HG02798 (cell line): ENCODE results near the gene IGFALS.

ENCODE experiments used
- ATAC-seq: cut with Tn5 transposase; IDR thresholded peaks from one replicate; pipeline ENCODE4 v1.9.1; 2021; ENCODE audit warnings: mild to moderate bottlenecking; ENCODE audit not compliant: unreplicated experiment, poor library complexity

The IGFALS gene

GRCh38 chr16:1791256-1791942 is 2.1 kb downstream of the IGFALS start:
- no peak for ATAC-seq

GRCh38 chr16:1790611-1791255 is 2.8 kb downstream of the IGFALS start:
- no peak for ATAC-seq

- no peak for ATAC-seq
Observed at GRCh38 chr16:1790261-1790610, 3.3 kb downstream of the IGFALS start.

- no peak for ATAC-seq
Observed at GRCh38 chr16:1789643-1790045, 3.9 kb downstream of the IGFALS start.

GRCh38 chr16:1788708-1789100 is 4.8 kb downstream of the IGFALS start:
- ATAC-seq, result no peak

DNA sequence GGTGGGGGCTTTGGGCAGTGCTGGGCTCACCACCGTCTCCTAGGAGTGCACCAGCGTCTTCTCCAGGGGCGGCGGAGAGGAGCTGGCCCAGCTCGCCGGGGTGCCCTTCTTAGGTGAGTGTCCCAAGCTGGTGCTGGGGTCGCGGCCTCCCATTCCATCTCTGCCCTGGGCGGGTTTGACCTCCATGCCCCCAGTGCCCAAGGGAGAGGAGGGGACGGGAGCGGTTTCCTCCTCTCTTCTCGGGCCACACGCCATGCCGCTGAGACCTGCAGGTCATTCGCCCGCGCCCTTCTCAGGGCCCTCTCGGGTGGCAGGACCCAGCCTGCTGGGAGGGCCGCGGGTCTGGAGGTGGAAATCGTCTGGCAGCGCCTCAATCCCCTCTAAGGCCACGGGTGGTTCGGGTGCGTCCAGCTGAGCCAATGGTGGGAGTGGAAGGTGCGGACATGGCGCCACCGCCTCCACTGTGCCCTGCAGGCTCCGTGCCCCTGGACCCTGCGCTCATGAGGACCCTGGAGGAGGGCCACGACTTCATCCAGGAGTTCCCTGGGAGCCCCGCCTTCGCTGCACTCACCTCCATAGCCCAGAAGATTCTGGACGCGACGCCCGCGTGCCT is 5.3 kb downstream of the IGFALS start:
- ATAC-seq, result no peak

- ATAC-seq, result no peak
Observed at GRCh38 chr16:1787322-1788094, 6.0 kb downstream of the IGFALS start.

- no peak for ATAC-seq
Observed at GRCh38 chr16:1787056-1787321, 6.5 kb downstream of the IGFALS start.

DNA sequence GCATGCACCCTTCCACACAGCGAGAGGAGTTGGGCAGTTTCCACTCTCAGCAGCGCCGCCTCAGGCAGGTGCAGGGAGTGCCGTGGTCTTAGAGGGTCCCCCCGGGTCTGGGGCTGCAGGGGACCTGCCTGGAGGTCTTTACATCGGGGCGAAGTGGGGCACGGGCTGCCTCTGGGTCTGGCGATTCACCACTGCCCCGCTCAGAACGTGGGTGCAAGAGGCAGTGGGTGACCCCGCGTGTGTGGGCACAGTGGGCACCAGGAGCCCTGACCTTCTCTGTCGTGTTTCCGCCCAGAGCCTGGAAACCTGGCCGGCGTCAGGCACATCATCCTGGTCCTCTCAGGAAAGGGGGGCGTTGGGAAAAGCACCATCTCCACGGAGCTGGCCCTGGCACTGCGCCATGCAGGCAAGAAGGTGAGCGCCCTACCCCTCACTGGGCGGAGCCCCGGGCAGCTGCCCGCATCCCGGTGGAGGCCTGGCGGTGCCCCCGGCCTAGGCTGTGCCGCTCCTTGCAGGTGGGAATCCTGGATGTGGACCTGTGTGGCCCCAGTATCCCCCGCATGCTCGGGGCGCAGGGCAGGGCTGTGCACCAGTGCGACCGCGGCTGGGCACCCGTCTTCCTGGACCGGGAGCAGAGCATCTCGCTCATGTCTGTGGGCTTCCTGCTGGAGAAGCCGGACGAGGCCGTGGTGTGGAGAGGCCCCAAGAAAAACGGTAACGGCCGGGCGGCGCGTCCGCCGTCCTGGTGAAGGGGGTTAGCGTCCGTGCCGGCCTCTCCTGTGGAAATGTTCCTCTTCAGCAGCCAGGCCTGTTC is 7.1 kb downstream of the IGFALS start:
- ATAC-seq, result no peak

- ATAC-seq, result no peak
Observed at GRCh38 chr16:1785846-1786170, 7.7 kb downstream of the IGFALS start.

- no peak for ATAC-seq
Observed at GRCh38 chr16:1784977-1785845, 8.3 kb downstream of the IGFALS start.

DNA sequence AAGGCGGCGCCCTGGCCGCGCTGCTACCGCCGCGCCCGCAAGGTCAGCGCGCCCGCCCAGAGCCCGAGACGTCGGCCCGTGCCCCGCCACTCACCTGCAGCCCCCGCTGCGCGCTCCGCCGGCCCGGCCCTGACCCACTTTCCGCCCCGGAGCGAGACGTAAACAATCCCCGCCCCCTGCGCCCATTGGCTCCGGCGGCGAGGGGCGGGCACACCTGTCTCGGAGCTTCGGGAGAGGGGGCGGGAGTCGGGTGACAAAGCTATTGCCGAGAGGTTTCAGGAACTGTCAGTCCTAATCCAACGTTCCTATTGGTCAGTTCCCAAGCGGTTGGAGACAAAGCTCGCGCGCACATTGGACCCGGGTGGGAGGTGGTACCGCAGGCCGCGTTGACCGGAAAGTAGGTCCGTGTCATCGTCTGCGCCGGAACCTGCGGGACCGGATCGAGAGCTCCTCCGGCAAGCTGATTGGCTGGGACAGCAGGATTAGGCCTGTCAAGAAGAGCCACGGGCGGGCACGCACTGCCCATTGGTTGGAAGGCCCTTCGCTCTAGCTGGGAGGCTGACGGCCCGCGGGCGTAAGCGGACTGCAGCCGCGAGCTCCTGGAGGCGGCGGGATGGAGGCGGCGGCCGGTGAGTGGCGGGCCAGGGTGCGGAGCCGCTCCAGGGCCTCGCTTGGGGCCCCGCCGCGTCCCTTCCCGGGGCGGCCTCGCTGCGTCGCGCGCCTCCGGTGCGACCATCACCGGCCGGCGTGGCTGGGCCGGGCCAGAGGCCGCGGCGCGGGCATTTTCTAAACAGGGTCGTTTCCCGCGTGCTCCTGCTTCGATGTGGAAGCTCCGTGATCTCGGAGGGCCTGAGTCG is 10.9 kb downstream of the IGFALS start, which contains the start of the genes NUBP2 and SPSB3:
NUBP2 (plus strand) TSS at position 553 of the 857 bp plus-strand sequence; CDS start at position 614, 61 bp downstream.
SPSB3 (minus strand) TSS at position 164 of the 857 bp plus-strand sequence. CDS start 1,088 bp downstream, outside the sequence.
- ATAC-seq, result peak; percentile 88

DNA sequence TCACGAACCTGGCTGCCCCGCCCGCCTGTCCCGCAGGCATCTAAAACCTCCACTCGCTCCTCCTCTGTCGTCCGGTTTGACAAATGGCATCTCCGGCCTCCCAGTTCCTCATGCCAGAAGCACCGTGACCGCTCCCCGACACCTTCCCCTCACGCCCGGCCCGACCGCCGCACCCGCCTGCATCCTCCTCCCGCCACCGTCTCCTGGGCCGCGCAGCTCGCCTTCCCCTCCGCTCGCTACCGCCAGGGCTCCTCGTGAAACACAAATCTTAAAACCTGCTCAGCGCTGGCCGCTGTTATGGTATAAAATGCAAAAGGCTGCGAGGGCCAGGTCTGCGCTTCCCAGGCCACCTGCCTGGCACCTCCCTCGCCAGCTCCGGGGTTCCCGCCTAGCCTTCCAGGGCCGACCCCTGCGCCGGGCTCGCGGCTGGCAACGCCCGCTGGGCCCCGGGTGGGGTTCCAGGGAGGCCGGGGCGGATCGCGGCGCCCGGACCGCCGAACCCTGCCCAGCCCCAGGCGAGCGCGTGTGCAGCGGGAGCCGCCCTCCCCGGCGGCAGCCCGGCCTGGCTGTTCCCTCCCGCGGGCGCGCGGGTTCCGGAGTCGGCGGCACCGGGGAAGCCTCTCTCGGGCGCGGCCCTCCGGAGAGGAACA is 11.6 kb downstream of the IGFALS start:
- peak; percentile 1 for ATAC-seq

- ATAC-seq, result no peak
Observed at GRCh38 chr16:1781254-1781653, 12.3 kb downstream of the IGFALS start.

GRCh38 chr16:1780677-1781072 is 12.8 kb downstream of the IGFALS start:
- ATAC-seq, result no peak

DNA sequence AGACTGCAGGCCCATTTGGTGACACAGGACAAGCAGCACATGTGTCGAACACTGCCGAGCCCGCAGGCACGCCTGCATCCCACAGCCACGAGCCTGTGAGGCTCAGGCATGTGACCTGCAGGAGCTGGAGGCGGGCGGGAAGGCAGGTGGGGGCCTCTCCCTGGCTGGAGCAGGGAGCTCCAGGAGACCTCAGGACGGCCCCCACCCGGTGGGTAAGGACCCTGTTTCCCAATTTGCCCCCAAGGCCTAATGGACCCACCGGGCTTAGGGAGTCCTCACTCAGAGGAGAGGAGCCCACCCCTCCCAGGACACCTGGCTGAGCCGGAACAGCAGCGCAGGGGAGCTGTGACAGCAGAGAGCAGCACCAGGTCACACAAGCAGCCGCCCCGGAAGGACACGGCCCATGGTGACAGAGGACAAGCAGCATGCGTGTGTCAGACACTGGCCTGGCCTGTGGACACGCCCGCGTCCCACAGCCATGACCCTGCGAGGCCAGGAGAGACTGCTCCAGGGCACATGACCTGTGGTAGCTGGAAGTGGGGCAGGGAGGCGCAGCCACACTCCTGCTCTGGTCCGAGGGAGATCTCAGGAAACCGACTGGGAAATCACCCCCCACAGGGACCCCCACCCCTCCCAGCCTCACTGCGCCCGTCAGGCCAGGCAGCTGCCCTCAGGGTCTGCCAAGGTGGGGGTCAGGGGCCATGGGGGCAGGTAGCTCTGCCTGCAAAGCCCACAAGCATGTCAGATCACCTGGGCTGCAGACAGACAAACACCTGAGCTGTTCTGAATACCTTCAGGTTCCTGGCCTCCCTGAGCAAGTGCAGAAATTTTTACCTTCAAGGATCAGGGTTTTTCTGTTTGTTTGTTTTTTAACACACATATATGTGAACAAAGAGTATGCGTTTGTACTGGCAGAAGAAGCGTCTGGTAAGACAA is 13.5 kb downstream of the IGFALS start:
- no peak for ATAC-seq

DNA sequence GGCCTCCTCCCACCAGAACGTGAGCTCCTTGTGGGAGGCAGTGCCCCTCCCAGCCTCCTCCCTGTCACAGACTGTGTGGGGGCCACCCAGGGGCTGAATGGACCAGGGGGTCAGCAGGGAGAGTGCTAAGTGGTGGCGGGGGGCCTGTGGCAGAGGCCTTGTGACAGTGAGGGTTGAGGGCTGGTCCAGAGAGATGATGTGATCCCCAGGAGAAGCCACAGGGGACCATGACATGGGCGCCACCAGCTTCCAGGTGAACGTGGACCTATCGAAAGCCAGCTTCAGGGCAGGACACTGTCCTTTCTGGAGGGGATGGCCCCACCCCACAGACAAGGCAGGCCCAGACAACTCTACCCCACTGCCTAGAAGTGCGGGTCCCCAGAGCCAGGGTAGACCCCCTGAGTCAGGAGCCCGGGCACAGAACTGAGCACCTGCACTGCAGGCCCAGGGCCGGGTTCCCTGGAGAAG is 14.2 kb downstream of the IGFALS start:
- no peak for ATAC-seq
